Duodenal mucosa (tissue), 2 donors: ENCODE results near the gene RNF148.

Source experiments
- H3K27ac ChIP-seq: one replicate; pipeline ENCODE4 v1.7.0; 2013; ENCODE audit warnings: low read depth, low read length
- H3K27me3 ChIP-seq, 2 donors: one replicate each; pipeline ENCODE4 v1.7.0; 2013; ENCODE audit warnings: low read length in 2 of 2, control low read depth in 1 of 2; ENCODE audit not compliant: insufficient read depth in 2 of 2, control insufficient read depth in 1 of 2
- H3K36me3 ChIP-seq, 2 donors: one replicate each; pipeline ENCODE4 v1.7.0; 2013; ENCODE audit warnings: low read length in 2 of 2, control low read depth in 1 of 2; ENCODE audit not compliant: insufficient read depth in 2 of 2, control insufficient read depth in 1 of 2
- H3K4me1 ChIP-seq, 2 donors: one replicate each; pipeline ENCODE4 v1.7.0; 2013; ENCODE audit warnings: low read length in 2 of 2, control low read depth in 1 of 2; ENCODE audit not compliant: insufficient read depth in 2 of 2, control insufficient read depth in 1 of 2
- H3K4me3 ChIP-seq, 2 donors: one replicate each; pipeline ENCODE4 v1.7.0; 2013; ENCODE audit warnings: low read length in 2 of 2, low read depth in 1 of 2
- H3K9ac ChIP-seq, 2 donors: one replicate each; pipeline ENCODE4 v1.7.0; 2013; ENCODE audit warnings: low read length in 2 of 2, low read depth in 1 of 2
- H3K9me3 ChIP-seq, 2 donors: one replicate each; pipeline ENCODE4 v1.7.0; 2013; ENCODE audit warnings: low read length in 2 of 2, control low read depth in 1 of 2; ENCODE audit not compliant: control insufficient read depth in 1 of 2

The RNF148 gene, protein sequence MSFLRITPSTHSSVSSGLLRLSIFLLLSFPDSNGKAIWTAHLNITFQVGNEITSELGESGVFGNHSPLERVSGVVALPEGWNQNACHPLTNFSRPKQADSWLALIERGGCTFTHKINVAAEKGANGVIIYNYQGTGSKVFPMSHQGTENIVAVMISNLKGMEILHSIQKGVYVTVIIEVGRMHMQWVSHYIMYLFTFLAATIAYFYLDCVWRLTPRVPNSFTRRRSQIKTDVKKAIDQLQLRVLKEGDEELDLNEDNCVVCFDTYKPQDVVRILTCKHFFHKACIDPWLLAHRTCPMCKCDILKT

DNA sequence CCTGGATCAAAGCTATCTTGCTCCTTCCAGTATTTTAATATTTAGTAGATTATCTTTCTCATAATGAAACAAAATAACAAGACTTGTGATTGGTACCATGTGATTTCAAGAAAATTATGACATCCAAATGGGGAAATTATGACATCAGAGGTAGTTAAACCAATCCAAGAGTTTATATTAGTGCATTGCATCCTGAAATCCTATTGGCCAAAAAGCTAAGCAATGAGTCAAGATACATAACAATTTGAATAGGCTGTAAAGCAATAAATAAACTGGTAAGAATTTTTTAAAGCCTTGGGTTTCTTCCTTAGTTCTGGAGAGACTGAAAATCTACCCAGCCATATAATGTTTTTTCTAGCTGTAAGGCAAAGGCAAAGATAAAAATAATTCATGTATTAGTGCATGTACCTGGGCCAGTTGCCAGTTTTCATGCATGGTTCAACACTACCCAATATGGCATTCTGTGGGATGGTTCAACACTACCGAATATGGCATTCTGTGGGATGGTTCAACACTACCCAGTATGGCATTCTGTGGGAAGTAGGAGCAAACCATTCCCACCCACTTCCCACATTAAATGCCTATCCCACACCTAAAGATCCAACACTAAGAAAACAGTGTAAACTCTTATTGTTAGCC is at the start of gene RNF148:
Gene RNF148, minus strand, starts transcription at position 51 of the 639 bp plus-strand sequence. CDS start 172 bp downstream, outside the sequence.
- Histone ChIP-seq H3K9me3 (no peaks in the 10 kb centered on the region), H3K36me3 (no peaks in the 10 kb centered on the region), H3K9ac (no peak within 1 kb of the TSS), H3K27me3 (no peaks in the 10 kb centered on the region), H3K27ac (no peak within 1 kb of the TSS), H3K4me1 (no peaks in the 10 kb centered on the region), H3K4me3 (no peak within 1 kb of the TSS)

GRCh38 chr7:122750389-122750788 is 47.7 kb upstream of the RNF148 start:
- Histone ChIP-seq H3K9me3 (no peaks in the 10 kb centered on the region), H3K27me3 (no peaks in the 10 kb centered on the region), H3K36me3 (no peaks in the 10 kb centered on the region), H3K4me3 (no peak overlapping the region), H3K4me1 (no peaks in the 10 kb centered on the region), H3K27ac (no peak overlapping the region), H3K9ac (no peak overlapping the region)

DNA sequence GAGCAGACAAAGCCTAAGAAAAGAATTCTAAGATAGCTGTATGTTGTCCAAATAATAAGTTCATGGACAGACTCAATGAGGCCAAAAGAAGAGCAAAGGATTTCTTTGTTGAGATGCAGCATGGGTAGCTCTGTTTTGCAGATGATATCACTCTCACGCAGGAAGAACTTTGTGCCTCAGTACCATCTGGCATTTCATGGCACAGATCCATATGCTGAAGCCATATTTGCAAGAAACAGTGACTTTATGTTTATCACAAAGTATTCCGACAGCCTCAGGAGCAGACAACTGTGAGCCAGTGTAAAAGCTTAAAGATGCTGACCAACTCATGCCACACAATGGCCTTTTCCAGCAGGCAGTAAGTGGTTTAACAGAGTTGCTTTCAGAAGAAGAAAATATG is 45.5 kb upstream of the RNF148 start:
- H3K9me3 ChIP-seq: no peaks in the 10 kb centered on the region
- H3K9ac ChIP-seq: no peak overlapping the region
- H3K4me3 ChIP-seq: no peak overlapping the region
- H3K4me1 ChIP-seq: no peaks in the 10 kb centered on the region
- H3K27ac ChIP-seq: no peak overlapping the region
- H3K27me3 ChIP-seq: no peaks in the 10 kb centered on the region
- H3K36me3 ChIP-seq: no peaks in the 10 kb centered on the region

DNA sequence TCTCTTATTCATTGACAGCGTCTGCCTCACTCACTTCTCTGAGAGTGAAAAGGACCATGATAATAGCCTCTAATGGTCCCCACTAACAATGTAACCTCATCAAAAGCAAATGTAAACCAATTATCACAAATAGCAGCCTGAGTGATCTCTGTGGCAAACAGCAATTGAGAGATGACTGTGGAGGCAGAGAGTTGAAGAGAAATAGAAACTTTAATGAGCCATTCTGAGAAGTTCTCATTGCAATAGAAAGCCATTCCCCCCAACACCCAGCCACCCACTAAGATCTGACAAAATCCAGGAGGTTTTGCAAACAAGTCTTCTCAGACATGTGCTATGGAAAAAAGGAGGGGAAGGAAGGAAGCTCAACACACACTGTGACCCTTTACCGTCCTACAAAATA is 44.2 kb upstream of the RNF148 start:
- Histone ChIP-seq H3K36me3 (no peaks in the 10 kb centered on the region), H3K27me3 (no peaks in the 10 kb centered on the region), H3K4me3 (no peak overlapping the region), H3K4me1 (no peaks in the 10 kb centered on the region), H3K9ac (no peak overlapping the region), H3K27ac (no peak overlapping the region), H3K9me3 (no peaks in the 10 kb centered on the region)

DNA sequence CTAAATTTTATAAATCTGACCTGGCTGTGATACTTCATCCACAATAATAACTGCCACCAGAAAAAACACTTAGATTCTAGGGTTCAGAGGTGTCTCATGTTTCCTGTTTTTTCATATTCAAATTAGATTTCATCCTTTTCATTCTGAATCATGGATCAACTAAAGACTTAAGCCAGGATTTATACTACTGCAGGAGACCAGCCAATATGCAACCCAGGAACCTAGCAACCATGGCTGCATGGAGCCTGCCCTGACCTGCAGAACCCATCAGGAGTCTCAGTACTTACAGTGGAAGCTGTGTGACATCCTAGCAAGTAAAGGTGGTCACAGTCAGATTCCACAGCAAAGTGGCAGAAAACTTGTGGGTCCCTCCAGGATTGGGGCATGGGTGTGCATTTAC is 40.5 kb upstream of the RNF148 start:
- Histone ChIP-seq H3K36me3 (no peaks in the 10 kb centered on the region), H3K9ac (no peak overlapping the region), H3K27me3 (no peaks in the 10 kb centered on the region), H3K4me1 (no peaks in the 10 kb centered on the region), H3K27ac (no peak overlapping the region), H3K4me3 (no peak overlapping the region), H3K9me3 (no peaks in the 10 kb centered on the region)

DNA sequence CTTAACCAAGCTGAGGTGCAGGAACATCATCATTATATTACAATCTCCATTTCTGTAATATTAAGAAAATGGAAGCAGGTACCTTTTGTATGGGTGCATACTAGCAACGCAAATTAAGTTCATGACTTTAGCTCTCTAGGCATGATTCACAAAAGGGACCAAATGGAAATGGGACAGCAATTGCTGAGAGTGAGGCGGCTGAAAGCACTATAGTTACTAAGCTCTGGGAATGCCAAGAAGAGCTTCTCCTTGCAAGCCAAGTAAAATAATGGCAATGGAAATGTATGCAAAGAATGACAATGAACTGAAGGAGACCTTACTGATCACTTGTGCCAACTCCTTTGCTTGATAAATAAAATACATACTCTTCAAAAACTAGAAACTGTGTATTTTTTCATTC is 36.2 kb upstream of the RNF148 start:
- H3K9ac ChIP-seq: no peak overlapping the region
- no peaks in the 10 kb centered on the region for H3K9me3 ChIP-seq
- no peaks in the 10 kb centered on the region for H3K4me1 ChIP-seq
- no peaks in the 10 kb centered on the region for H3K36me3 ChIP-seq
- H3K27ac ChIP-seq: no peak overlapping the region
- no peaks in the 10 kb centered on the region for H3K27me3 ChIP-seq
- H3K4me3 ChIP-seq: no peak overlapping the region

DNA sequence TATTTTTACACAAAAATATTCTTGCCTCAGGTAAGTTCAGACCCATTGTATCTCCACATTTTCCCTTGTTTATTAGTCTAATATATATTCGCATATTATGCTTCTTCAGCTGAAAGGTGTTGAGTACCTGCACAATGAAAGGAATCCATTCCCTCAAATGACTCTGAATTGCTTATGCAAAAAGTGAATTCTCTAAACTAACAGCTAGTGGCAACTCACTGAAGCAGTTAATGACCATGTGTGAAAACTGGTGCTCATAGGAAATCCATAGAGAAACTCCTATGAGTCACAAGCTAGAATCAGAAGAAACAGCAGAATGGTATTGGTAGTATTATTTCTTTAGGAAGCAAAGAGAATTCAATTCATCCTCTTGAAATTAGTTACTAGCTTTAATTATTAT is 33.5 kb upstream of the RNF148 start:
- Histone ChIP-seq H3K4me3 (no peak overlapping the region), H3K9ac (no peak overlapping the region), H3K9me3 (no peaks in the 10 kb centered on the region), H3K27ac (no peak overlapping the region), H3K27me3 (no peaks in the 10 kb centered on the region), H3K36me3 (no peaks in the 10 kb centered on the region), H3K4me1 (no peaks in the 10 kb centered on the region)

- Histone ChIP-seq H3K9me3 (no peaks in the 10 kb centered on the region), H3K4me3 (no peak overlapping the region), H3K36me3 (no peaks in the 10 kb centered on the region), H3K9ac (no peak overlapping the region), H3K27me3 (no peaks in the 10 kb centered on the region), H3K4me1 (no peaks in the 10 kb centered on the region), H3K27ac (no peak overlapping the region)
These were observed 25.0 kb upstream of the RNF148 start for GRCh38 chr7:122727759-122728158.

DNA sequence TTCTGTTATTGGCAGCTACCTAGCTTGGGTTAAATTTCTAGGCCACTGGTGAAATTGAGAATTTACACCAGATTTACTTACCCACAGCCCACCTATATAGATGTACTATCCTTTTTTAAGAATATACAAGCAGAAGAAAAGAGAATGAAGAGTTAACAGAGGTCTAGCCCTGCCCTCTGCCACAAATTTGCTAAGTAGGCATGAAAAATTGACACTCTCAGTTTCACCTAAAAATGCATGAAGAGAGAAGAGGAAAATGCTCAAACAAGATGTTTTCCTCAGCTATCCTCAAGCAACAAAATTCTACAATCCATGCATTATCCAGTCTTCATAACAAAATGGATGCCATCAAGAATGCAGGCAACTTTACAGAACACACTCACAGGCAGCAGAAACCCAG is 24.6 kb upstream of the RNF148 start:
- H3K9me3 ChIP-seq: no peaks in the 10 kb centered on the region
- no peak overlapping the region for H3K27ac ChIP-seq
- H3K4me3 ChIP-seq: no peak overlapping the region
- no peaks in the 10 kb centered on the region for H3K36me3 ChIP-seq
- no peaks in the 10 kb centered on the region for H3K4me1 ChIP-seq
- no peak overlapping the region for H3K9ac ChIP-seq
- H3K27me3 ChIP-seq: no peaks in the 10 kb centered on the region

DNA sequence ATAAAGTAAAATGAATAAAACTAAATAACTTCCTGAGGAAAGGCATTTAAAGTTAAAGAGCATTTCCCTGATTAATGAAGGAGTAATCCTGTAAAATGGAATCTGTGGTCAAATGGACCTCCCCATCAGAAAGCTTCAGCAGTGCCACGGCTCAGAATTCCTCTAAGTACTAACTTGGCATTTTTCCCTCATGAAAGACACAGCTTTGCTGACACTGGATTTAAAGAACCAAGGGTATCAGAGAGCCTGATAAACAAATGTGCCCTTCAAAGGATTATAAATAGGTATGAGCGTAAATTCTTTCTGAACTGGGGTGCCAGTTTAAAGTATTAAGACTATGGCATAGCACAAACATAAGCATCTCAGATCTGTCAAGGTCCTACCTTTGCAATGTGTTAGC is 24.2 kb upstream of the RNF148 start:
- no peaks in the 10 kb centered on the region for H3K9me3 ChIP-seq
- no peaks in the 10 kb centered on the region for H3K36me3 ChIP-seq
- no peak overlapping the region for H3K27ac ChIP-seq
- no peak overlapping the region for H3K9ac ChIP-seq
- H3K4me3 ChIP-seq: no peak overlapping the region
- H3K4me1 ChIP-seq: no peaks in the 10 kb centered on the region
- H3K27me3 ChIP-seq: no peaks in the 10 kb centered on the region
